NCI-H146 treated with DMSO at 0.1 percent for 48 hours (cell line): Measurements from ENCODE around the gene FILIP1.

Source experiments
- DNase-seq: peaks from one replicate; lab custom pipeline; 2025; ENCODE audit not compliant: unreplicated experiment; lab: John Stamatoyannopoulos, UW

FILIP1 gene

GRCh38 chr6:75344021-75344420 is 149.6 kb downstream of the FILIP1 start:
- no peak for DNase-seq

DNA sequence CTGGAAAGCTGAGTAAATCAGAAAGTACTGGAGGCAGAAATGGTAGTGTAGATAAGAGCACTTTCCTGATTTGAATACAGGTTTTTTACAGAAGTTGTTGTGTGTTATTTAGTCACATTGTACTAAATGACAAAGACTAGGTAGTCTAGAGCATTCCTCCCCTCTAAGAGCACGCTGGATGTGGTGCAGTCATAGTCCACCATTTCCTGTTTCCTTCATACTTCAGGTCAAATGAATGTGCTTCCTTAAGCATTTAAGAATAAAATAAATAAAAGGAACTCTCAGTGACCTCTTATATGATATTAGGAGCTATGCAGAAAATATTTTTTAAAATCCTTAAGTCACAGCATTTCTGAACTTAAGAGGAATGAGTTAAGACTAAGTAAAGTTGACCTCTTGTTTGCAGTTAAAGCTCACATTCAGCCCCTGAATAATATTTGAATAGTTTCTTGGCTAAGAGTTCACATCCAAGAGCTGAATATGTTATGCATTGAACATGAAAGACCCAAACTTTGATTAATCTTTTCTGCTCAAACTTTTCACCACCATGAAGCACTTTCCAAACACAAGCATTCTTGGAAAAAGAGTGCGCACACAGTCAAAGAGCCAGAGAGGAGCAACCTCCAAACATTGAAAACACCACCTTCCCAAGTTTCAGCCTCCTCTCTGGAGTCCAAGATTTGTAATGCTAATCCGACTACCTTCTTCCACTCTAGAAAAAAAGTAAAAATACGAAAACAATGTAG is 155.6 kb downstream of the FILIP1 start:
- DNase-seq = no peak

DNA sequence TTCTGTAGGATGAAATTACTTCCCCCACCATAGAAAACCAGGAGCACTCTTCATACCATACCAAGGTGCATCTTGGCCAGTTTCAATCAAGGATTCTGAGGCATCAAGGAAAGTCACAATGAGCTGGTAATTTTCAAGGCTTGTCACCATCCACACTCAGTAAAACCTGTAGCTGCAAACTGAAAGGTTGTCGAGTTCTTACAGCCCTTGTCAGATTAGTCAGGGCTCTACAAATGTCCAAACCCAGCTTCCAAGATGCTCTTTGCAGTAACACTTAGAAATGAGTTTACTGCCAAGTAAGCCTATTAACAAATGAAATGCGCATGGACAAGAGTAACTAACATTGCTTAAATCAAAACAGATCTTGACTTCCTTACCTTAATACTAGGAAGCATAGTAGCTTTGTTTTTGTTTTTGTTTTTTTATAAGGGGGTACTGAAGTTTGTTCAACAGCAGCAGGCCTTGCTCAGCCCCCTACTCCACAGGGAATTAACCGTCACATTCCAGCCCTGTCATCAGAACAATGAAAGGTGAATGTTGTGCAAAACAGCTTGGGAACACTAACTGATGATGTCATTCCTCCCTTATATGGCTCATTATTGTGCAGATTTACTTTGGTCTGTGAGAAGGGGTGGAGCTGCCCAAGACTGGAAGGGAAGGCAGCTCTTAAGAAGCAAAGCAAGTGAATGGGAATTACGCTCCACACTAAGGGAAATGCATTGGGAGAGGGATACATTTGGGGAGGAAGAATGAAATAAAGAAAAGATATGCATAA is 159.1 kb downstream of the FILIP1 start:
- no peak for DNase-seq

GRCh38 chr6:75333676-75334200 is 159.9 kb downstream of the FILIP1 start:
- DNase-seq = no peak

DNA sequence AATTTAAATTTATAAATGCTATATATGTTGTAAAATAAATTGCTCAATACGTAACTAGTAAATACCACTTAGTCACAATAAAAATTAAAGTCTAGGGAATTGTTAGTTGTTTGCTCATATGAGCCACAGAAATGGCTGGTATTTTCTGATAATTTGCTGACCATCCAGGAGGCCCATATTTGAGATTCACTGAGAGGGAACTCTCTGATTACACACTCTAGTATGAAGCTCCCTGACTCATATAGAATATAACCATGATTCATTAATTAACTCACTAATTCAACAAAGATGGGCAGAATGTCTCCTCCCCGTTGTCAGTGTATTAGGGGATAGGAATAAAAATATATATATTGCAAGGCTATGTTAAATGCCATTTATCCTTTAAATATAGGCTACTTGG is 162.4 kb downstream of the FILIP1 start:
- no peak for DNase-seq

GRCh38 chr6:75329703-75330102 is 163.9 kb downstream of the FILIP1 start:
- no peak for DNase-seq

- DNase-seq = no peak
Observed at GRCh38 chr6:75327807-75328206, 165.8 kb downstream of the FILIP1 start.

GRCh38 chr6:75326557-75327258 is 166.9 kb downstream of the FILIP1 start:
- DNase-seq = peak; percentile 31

- DNase-seq = no peak
Observed at GRCh38 chr6:75318900-75319299, 174.7 kb downstream of the FILIP1 start.

DNA sequence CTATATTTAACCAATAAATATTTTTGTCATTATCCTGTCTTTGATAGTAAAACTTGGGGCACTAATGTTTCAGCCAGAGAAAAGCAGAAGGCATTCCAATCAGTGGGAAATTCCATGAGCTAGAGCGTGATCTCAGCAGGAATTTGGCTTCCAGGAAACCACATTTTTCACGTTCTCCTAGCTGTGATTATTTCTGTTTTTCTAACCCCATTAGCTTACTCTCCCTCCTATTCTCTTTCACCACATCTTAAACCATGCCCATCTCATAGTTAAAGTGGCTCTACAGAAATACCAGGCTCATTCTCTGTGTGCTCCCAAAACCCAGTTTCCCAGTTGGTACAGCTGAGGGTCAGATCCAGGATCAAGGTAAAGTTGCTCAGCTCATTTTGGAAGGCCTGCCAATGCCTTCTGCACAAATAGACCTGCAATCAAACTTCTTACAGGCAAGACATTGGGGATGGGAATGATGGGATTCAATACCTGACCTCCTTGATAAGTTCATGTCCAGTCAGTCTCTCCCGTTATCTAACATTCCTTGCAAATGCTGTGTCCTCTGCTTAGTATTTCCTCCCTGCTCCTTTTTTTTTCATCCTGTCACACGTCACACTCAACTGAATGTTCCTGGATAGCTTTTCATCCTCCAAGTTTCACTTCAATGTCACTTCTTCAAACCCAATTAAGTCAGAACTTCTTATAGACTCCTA is 175.9 kb downstream of the FILIP1 start:
- no peak for DNase-seq

- no peak for DNase-seq
Observed at GRCh38 chr6:75315978-75316377, 177.6 kb downstream of the FILIP1 start.

DNA sequence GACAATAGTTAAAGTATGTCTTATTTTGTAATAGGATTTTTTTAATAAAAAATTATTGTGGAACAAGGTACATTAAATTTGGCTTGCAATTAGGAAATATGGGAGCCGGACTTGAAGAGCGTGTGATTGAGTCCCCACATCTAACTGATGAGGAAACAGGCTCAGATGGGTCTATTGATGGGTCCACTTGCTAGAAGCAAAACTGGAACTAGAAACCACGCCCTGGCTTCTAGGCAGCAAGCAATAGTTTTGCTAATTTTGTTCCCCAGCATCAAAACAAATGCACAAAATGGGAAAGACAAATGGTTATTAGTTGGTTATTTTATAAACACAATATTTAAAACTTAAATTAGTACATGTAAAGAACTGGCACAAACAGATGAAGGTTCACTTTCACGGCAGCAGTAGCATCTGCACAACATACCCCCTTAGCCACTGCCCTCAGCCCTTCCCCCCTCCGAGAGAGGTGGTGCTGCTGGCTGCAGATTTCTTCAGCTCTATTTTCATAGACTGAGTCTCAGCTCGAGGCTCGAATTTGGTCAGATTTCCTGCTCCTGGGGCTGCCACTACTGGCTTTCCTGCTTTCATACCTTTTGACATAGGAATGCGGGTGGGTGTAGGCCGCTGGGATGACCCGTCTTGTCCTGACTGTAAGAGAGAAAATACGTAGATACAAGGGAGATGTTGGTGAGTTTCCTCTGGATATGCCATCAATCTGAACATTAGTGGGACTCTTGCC is 185.2 kb downstream of the FILIP1 start:
- DNase-seq = no peak

DNA sequence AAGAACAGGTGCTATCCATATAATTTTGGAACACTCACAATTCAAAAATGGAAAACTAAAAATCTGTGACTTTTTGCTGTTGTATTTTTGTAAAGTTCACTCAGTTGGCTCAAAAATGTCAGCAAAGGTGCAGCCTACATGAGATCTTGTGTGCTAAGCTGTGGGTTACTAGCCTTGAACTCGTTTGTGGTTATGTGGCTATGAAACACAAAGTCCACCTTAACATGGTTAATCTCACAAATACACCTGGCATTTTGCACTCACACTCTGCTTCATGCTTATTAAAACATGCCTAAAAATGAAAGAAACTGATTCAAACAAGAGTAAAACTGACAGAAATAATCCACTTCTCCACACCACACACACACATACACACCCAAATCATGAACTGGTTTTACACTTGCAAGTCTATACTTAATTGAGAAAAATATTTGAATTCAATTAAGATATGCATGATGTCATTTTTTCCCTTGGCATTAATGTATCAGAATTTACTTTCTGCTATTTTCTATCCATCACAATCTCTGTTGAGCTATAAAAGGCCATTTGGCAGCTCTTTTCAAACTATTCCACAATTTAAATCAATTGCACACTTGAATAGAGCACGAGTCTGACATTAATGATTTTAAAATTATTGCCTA is 186.1 kb downstream of the FILIP1 start:
- no peak for DNase-seq

- no peak for DNase-seq
Observed at GRCh38 chr6:75306064-75306463, 187.5 kb downstream of the FILIP1 start.

DNA sequence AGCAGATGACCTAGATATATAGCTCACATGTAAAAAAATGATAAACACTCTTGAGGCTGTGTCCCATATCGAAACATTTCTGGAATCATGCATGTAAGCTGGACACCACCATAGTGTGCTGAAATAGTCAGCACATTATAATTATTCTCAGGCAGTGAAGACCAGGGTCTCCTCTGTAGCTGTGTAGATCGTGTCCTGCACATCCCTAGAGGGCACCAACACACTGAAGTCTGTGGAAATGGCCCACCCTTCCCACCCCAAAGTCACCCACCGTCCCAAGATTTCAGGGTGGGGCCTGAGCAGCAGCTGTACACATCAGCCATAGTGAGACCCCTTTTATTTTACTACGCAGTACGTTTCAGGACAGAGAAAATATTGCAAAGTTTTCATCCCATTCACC is 188.0 kb downstream of the FILIP1 start:
- no peak for DNase-seq

DNA sequence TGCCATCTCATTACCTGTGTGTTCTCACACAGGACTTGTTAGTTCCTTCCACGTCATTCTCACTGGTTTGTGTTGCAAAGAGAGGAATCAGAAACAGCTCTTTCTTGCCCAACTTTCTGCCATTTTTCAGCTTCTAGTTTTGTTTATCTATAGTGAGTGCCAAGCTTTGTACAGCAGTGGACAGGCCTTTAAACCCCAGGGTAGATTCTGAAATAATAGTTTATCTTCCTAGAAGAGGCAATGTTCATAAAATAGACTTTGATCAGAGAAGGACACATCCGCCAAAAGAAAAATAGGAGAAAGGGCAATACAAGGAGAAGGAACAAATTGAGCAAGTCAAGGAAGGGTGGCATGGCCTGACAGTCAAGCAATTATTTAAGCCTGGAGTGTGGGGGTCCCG is 191.3 kb downstream of the FILIP1 start:
- DNase-seq = no peak

- DNase-seq = no peak
Observed at GRCh38 chr6:75301537-75301936, 192.1 kb downstream of the FILIP1 start.

DNA sequence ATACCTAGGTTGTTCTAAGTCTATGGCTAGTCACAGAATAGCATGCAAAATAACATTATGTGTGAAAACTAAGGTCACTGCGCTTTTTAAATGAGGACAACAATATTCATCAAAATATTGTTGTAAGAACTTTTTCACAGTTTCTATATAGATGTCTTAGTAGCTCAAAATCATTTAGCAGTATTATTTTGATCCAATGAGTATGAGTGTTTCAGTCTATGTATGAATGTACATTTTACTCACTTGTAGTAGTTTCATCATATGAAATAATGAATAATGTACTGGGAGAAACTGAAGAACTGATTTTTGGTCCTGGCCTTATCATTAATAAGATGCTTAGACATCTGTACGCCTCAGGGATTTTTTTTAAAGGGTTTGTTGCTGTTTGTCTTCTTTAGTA is 192.5 kb downstream of the FILIP1 start:
- DNase-seq = no peak

DNA sequence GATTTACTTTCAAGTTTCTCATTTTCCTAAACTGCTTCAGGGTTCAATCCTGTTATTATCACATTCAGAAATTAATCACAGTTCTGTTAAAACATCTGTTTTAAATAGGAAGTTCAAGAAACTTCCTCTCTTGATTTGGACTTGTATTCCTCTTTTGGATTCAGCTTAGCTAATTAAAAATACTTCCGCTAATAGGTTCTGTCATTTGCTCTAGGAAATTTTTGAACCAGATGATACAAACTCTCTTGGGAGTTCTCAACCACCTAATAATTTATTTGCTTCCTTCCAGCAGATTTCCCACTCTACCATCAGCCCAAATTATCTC is 193.1 kb downstream of the FILIP1 start:
- DNase-seq = no peak
